Myocyte (in vitro differentiated cells): ENCODE results near the gene ZBTB40. TPM values are rescaled to one million over a fixed set of nuclear protein-coding genes. Genes with fewer than 3 reads are reported as not detected.

Experiments used
- DNase-seq: peaks from one replicate; pipeline ENCODE4 v3.0.0-alpha.2; 2012; ENCODE audit warnings: low read depth
- polyA plus RNA-seq: library from polyadenylated mRNA; unstranded; fragments of >200 nt; gene quantifications from one replicate; pipeline ENCODE4 v1.2.1, GENCODE V29; 2012; ENCODE audit warnings: missing spikeins
- total RNA-seq: library from RNA; depleted of rRNA; stranded (reverse); fragments of >200 nt; gene quantifications from 2 replicates; pipeline ENCODE4 v1.2.3, GENCODE V29; 2014

Gene ZBTB40, protein sequence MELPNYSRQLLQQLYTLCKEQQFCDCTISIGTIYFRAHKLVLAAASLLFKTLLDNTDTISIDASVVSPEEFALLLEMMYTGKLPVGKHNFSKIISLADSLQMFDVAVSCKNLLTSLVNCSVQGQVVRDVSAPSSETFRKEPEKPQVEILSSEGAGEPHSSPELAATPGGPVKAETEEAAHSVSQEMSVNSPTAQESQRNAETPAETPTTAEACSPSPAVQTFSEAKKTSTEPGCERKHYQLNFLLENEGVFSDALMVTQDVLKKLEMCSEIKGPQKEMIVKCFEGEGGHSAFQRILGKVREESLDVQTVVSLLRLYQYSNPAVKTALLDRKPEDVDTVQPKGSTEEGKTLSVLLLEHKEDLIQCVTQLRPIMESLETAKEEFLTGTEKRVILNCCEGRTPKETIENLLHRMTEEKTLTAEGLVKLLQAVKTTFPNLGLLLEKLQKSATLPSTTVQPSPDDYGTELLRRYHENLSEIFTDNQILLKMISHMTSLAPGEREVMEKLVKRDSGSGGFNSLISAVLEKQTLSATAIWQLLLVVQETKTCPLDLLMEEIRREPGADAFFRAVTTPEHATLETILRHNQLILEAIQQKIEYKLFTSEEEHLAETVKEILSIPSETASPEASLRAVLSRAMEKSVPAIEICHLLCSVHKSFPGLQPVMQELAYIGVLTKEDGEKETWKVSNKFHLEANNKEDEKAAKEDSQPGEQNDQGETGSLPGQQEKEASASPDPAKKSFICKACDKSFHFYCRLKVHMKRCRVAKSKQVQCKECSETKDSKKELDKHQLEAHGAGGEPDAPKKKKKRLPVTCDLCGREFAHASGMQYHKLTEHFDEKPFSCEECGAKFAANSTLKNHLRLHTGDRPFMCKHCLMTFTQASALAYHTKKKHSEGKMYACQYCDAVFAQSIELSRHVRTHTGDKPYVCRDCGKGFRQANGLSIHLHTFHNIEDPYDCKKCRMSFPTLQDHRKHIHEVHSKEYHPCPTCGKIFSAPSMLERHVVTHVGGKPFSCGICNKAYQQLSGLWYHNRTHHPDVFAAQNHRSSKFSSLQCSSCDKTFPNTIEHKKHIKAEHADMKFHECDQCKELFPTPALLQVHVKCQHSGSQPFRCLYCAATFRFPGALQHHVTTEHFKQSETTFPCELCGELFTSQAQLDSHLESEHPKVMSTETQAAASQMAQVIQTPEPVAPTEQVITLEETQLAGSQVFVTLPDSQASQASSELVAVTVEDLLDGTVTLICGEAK
- total RNA-seq, result 19.0 and 19.9 TPM in 2 replicates
- 8.7 TPM for polyA plus RNA-seq

DNA sequence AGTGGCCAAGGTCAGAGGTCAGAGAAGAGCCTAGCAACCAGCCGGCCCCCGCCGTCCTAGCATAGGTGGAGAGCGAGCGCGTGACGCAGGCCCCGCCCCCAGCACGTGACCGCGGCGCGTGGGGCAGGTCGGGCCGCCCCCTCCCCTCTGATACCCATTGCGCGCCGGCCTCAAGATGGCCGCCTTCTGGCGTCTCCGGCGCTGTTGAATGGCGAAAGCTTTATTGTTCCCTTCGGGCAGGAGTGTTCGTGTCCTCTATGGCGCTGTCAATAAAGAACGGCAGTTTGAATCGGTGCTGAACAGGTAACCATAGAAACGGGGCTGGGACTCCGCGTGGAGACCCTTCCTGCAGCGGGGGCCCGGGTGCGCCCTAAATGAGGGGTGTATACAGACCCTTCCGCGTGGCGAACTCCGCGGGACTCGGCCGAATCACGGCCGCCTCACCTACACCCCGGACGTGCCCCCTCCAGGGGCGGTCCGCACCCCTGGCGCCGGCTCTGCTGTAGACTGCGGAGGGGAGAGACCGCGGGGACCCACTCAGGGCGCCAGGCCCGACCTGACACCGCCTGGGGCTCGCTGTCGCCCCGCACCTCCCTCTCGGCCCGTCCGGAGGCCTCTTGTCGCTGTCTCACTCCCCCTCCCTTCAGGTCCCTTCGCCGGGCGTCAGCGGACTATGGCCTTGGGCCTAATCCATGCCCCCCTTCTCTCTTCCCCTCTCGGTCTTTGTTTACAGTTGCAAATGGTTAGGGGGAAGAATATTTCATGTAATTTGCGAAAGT is at the start of gene ZBTB40:
TSS of gene ZBTB40 (plus strand) at position 150 of the 779 bp plus-strand sequence. CDS start 38,098 bp downstream, outside the sequence.
- DNase-seq, result peak; percentile 98

DNA sequence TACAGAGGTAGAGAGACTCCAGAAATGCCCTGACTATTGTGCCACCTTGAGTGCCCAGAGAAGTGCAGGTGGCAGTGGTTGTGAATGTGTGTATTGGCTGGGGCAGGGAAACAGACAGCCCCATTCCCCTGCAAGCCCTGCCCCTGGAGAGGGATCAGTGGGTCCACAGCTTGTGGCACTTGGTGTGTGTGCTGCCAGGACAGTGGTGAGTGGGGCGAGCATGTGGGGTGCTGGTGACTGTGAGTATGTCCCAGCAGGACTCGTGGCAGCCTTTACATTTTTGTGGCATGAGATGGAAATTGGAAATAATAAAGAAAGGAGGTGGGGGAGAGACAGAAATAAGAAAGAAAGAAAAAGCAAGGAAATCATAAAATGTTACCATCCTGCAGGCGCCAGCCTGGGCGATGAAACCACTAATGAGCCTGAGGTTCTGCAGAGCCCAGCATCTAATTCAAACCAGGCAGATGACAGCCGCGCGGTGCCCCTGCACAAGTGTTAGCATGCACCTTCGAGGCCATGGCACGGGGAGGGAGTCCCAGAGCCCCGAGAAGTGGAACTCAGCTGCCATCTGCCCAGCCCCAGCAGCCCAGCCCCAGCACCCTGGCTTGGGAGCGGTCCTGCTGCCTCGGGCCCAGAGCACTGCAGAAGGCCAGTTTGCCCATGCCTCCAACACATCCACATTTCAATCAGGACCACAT is 49.1 kb upstream of the ZBTB40 start:
- no peak for DNase-seq

DNA sequence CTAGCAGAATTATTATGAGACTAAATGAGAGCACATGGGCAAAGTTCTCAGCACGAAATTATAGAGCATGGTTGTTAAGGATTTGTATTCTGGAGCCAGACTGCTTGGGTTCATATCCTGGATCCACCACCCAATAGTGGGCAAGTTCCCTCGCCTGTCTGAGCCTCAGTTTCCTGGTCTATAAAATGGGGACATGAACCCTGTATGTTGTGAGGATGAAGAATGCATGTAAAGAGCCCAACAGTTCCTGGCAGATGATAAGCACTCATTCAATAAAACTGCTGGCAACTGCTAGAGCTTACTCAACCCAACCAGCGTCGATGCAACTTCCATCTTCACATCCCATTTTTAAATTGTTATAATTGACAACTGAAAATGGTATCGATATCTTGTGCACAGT is 47.2 kb upstream of the ZBTB40 start:
- no peak for DNase-seq

DNA sequence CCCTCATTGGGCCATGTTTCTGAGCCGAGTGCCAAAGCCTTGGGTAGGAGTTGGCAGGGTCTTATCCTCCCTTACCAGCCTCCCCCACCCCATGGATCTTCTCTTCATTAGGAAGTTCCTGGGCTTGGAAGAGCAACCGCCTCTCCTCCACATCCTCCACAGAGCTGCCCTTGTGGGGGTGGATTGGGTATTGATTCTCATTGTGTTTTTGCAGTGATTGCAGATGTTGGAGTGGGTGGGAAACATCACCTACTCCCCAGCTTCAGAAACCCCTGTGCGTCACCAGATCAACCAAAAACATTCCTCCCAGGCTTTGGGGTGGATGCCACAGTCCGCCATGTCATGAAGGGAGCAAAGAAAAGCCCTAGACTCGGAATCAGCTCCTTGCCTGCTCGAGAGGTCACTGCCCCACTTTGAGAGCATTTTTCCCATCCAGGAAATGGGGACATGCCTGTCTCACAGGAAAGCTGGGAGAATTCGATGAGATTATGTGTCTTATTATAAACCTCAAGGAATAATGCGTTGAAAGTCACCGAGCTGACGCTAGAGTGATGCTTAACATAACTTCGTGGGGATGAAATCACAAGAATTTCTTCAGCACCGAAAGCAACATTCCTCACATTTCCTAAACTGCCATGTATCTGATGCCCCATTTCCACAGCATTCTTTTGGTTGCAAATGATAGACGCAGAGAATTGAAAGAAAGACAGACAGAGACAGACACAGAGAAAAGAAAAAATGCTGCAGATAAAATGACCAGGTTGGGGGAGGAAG is 44.7 kb upstream of the ZBTB40 start:
- DNase-seq, result no peak

DNA sequence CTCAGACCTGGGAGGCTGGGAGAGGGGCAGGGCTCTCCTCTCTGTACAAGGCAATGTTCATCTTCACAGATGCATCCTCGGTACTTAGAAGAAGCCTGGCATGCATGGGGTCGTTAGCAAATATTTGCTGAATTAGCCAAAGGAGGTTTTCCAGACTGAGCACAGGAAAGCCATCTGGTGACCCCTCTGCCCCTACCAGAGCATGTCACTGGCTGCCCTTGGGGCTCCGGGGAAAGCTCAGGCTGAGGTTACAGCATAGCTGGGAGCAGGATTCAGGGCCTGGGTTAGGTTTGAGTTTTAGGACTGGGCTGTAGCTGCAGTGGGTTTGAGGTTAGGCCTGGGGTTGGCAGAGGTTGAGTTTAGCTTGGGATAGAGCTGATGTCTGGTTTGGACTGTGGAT is 43.4 kb upstream of the ZBTB40 start:
- DNase-seq, result peak; percentile 19

DNA sequence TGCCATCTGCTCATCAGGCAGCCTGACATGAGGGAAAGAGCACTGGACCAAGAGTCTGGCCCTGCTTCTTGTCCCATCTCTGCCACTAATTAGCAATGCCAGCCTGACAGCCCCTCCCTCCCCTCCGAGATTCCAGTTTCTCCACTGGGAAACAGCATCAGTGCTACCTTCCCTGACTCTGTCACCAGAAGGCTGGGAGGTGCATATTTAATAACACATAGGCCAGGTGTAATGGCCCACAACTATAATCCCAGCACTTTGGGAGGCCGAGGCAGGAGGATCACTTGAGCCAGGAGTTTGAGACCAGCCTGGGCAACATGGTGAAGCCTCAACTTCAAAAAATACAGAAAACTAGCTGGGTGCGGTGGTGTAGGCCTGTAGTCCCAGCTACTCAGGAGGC is 41.2 kb upstream of the ZBTB40 start:
- no peak for DNase-seq

DNA sequence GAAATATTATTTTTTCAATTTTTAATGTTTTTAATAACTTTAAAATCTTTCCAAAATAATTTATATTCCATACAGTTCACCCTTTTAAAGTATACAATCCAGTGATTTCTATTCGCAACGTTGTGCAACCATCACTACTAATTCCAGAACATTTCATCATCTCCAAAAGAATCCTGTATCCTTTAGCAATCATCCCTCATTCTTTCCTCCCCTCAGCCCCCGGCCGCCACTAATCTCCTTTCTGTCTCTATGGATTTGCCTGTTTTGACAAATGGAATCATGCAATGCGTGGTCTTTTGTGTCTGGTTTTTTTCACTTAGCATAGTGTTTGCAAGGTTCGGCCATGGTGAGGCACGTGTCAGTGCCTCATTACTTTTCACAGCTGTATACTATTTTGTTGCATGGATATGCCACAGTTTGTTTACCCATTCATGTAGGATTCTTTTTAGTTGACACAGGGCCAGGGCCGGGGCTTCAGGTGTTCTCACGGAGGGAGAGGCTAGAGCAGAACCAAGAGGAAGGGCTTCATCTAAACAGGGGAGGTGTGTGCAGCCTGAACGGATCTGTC is 40.6 kb upstream of the ZBTB40 start:
- DNase-seq, result no peak

DNA sequence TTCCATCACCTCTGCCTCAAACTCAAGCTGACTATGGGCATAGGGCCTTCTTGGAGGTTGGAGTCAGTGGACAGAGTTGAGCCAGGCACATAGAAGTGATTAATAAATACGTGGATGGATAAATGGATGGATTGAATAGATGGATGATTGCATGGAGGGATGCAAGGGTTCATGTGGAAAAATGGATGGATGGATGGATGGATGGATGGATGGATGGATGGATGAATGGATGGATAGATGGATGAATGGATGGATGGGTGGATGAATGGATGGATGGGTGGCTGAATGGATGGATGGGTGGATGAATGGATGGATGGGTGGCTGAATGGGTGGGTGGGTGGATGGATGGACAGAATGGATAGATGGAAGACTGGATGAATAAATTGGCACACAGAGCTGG is 40.1 kb upstream of the ZBTB40 start:
- DNase-seq, result no peak

DNA sequence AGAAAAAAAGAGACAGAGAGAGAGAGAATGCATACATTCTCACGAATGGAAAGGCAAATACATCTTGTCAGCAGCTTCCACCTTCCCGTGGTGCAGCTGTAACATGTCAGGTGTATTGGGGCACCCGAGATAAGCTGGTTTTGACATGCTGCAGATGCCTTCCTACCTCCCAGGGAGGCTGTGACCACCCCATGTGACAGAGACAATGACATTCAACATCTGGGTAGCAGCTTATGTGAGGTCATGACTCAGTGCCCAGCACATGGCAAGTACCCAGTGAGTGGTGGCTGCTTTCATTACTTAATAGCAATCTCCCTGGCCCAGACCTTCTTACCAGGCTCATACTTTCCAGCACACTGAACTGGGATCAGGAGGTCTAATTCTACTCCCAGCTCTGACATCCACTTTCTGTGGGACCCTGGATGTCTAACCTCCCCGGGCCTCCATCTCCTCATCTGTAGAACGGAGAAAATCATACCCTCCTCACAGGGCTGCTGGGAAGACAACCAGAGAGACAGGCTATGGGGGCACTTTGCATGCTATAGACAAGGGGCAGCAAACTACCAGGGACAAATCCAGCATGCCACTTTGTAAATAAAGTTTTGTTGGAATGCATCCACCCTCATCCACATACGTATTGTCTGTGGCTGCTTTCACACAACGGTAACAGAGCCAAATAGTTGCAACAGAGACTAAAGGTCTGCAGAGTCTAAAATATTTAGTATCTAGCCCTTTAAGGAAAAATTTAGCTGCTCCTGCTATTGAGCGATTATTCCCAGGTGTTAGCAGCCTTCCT is 38.5 kb upstream of the ZBTB40 start:
- peak; percentile 22 for DNase-seq

DNA sequence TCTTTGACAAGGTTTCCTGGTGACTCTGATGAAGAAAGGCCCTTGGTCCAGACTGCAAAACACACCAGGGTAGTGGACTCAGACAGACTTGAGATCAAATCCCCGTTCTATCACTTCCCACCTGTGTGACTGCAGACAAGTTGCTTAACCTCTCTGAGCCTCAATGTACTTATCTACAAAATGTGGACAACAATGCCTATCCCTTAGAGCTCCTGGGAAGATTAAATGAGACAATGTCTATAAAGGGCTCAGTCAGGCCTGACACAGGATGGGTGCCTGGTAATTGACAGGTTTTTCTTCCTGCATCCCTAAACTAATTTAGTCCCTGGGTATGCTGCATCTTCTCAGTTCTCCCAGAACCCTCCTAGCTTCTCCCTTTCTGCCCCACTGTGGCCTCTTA is 37.9 kb upstream of the ZBTB40 start:
- no peak for DNase-seq

DNA sequence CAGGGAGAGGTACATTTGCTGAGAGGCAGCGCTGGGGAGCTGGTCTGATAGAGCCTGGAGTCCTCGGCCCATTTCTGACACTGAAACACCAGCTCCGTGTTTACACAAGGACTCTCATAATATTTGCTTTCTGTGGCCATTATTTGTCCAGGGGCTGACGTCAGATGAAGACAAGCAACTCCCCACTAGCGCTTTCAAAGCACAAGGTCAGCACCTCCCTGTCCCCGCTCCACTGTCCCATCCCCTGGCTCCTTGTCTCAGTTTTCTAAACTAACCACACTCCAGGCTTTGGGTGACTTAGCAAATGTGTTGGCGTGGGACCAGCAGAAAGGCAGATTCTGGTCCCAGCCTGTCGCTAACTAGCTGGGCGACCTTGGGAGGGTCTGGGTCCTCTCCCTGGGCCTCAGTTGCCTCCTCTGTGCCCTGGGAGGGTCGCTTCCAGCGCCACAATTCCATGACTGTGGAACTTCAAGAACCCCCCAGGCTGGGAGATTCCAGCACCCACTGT is 37.4 kb upstream of the ZBTB40 start:
- peak; percentile 45 for DNase-seq

DNA sequence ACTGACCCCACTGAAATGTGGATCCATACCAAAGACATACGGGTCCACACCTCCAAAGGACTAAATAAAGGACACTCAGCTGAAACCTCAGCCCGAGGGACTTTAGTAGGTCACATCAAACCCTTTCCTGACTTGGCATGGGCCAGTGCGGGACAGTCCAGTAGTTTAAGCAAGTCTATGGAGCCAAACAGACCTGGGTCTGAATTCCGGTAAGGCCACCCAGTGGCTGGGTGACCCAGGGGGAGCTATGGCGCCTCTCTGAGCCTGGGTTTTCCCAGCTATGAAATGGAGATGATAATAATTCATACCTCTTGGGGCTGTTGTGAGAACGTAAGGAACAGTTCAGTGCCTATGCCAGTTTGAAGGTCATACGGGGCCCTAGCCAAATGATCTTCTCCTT is 36.2 kb upstream of the ZBTB40 start:
- DNase-seq, result no peak

DNA sequence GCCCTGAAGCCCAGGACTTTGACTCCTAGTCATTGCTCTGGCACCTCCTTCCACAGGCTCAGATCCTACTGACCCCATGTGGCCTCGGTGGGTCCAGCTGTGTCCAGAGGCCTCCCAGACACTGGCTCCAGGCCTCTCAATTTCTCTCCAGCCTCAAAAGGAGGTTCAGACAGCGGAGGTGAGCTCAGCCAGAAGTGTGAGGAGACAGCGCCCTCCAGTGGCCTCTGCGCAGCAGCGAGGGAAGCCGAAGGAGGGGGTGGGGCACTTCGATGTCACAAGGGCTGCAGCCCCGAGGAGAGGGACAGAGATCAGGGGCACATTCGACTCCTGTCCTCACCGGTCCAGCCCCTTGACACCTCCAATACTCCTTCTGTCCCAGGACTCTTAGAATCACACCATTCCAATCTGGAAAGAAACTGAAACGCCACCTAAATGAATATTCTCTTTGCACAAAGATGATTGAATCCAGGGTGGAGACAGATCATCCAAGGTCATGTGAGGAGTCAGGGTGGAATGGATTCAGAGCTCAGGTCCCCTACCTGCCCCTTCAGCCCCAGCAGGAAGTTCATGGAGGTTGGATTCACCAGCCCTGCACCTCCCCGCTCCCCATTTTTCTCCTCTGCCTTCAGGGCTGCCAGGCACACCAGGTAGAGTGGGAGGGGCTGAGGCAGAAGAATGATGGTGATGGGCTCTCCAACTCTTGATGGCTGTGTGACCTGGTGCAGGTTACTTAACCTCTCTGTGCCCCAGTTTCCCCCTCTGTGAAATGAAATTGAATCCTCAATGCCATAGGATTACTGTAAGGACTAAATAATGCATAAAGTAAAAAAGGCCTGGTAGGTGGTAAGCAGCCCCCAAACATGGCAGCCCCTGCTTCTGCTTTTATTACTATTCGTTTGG is 34.8 kb upstream of the ZBTB40 start:
- DNase-seq, result peak; percentile 81

DNA sequence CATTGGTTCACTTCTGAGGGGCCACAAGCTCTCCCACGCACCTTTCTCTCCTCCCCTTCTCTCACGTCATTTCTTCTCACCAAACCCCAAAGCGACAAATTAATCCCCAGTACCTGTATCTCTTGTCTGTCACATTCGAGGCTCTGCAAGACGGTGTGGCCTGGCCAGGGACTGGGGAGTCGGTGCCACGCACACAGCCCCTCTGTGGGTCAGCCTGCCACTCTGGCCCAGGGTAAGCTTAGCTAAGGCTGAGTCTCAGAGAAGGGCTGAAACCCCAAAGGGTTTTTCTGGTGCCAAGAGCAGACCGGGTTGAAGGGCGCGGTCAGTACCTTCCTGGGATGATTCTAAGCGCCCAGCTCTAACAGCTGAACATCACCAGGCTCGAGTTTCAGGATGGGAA is 34.2 kb upstream of the ZBTB40 start:
- peak; percentile 49 for DNase-seq

DNA sequence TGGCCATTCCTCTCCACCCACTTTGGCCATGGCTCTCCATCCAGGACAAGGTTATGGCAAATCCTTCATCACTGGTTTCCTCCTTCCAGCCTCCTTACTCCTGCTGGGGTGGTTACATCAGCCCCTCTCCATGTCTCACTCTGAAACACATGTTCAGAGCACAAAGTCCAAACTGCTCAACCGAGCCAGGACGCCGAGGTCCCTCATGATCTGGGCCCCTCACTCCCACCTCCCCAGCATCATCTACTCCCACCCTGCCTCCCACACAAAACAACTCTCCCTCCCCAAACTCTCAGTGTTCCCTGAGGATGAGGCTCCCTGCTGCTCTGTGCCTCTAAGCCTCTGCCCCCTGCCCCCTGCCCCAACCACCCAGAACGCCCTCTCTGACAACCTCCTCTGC is 33.3 kb upstream of the ZBTB40 start:
- DNase-seq, result no peak

DNA sequence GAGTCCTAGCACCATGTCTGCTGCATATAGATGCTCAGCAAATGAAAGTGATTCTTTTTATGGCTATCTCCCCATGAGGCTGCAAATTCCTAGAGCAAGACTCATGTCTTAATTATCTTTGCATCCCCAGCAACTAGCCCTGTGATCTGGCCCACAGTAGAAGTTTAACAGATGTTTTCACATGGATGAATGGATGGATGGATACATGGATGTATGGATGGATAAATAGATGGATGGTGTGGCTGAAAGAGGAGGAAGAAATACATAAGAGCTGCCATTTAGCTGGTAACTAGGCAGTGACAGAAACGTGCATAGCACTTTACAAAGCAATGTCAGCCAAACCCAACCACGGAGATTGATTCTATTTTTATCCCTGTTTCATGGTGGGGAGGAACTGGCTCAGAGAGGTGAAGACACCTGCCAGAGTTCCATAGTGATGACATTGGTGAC is 32.7 kb upstream of the ZBTB40 start:
- peak; percentile 77 for DNase-seq
